Cortex of kidney (tissue), 1 donor: Measurements from ENCODE around the gene CCKAR.
"Not testable (repeated sequence)": the region's sequence is repeated elsewhere in the genome, so short reads cannot be mapped to it uniquely, and the experiment has no call there.

Experiments used
- DNase-seq: peaks from one replicate; lab custom pipeline; 2025; lab: John Stamatoyannopoulos, UW

CCKAR gene, protein sequence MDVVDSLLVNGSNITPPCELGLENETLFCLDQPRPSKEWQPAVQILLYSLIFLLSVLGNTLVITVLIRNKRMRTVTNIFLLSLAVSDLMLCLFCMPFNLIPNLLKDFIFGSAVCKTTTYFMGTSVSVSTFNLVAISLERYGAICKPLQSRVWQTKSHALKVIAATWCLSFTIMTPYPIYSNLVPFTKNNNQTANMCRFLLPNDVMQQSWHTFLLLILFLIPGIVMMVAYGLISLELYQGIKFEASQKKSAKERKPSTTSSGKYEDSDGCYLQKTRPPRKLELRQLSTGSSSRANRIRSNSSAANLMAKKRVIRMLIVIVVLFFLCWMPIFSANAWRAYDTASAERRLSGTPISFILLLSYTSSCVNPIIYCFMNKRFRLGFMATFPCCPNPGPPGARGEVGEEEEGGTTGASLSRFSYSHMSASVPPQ

DNA sequence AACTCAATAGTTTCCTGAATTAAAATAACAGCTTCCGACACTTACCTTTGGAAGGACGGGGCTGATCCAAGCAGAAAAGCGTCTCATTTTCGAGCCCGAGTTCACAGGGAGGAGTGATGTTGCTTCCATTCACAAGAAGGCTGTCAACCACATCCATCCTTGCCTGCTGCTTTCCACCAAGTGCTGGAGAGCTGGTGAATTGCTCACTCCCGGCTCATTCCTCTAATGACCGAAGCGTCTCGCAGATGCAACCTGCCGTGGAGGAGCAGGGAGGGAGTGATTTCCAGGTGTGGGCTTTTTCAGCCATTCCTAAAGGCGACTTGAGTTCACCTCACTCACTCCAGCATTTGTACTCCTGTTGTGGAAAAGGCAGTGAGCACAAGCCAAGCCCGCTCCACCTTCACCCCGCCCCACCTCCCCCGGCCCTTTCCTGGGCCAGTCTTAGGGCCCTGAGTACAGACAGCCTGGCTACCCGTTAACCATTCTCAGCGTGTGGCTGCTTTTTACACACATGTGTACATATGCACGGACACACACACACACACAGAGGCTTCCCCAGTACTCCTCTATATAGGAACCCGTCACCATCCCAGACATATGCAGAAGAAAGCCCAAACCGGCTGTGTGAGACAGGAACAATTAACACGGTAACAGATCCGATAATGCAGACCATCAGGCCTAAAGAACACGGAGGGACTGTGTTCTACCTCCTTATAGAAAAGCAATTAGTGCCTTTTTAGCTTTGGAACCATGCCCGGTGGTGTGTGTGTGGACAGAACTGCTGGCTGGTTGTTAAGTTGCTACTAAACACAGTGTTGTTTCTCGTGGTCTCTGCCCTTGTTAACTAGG lies at the start of gene CCKAR:
Gene CCKAR (minus strand): TSS at position 374 of the 849 bp plus-strand sequence. CDS start 217 bp downstream, at position 157.
- no peak for DNase-seq

DNA sequence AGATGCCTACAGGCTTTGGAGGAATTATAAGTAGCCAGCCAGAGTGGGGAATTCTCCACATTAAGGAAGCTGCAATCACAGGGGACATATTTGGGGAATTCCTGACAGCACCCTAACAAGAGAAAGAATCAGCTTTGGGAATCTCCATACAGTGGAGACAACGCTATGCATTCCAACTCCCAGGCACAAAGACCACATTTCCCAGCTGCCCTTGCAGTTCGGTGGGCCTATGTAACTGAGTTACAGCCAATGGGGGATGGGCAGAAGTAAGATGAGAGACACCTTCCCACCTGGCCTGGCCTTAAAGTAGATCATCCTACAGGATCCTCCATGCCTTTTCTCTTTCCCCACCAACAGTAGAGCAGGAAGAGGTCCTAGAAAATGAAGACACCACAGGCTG lies 43.4 kb upstream of the CCKAR start:
- DNase-seq, result no peak

DNA sequence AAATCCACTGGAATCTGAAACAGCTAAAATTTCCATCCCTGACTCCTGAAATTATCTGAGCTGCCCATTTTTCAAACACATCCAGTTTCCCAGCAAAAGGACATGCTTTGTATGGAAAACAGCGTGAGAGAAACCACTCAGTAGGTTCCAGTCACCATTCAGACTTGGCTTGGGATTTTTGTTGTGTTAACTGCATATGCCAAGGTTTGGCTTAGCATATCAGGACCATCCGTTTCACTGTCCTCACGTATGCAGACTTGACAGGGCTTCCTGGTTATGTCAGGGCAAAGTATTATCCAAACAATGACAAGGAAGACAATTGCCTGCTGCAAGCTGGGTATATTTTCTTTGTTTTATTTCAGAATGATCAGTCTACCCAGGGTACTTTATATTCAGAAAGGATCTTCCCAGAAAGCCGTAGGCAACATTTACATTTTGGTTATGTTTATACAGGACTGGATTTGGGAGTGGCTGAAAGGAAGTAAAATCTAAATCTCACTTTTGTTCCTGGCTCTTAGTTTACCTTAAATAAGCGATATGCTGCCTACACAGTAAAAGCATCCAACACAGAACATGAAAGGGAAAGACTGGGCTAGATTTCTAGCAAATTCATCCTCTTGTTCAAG lies 41.3 kb upstream of the CCKAR start:
- DNase-seq, result no peak

DNA sequence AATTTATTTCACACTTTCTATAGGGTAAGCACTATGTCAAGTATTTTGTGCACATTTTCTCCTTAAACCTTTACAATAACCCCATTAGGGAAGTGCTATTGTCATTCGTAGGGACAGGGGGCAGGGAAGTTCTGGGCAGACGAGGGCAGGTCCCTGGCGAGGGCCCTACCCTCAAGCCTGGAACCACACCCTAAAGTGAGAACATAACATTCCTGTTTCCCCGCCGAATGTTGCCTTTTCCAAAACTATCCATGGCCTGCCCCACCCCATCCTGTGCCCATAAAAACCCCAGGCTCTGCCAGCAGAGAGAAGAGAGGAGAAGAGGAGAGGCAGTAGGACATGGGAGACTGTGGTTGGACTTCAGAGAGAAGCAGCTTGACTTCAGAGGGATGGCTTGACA lies 39.8 kb upstream of the CCKAR start:
- no peak for DNase-seq

DNA sequence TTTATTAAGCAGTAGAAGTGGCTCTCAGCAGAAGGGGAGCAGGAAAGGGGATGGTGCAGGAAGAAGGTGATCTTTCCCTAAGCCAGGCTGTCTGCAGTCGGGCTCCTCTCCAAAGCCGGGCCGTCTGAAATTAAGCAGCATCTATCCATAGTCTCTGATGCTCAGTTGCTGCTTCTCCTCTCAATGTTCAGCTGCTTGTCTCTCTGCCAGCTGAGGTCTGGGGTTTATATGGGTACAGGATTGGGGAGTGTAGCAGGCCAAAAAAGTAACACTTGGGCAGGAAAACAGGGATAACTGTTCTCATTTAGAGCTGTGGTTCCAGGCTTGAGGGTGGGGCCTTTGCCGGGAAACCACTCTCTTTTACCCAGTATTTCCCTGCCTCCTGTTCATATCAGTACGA lies 39.2 kb upstream of the CCKAR start:
- DNase-seq, result no peak

DNA sequence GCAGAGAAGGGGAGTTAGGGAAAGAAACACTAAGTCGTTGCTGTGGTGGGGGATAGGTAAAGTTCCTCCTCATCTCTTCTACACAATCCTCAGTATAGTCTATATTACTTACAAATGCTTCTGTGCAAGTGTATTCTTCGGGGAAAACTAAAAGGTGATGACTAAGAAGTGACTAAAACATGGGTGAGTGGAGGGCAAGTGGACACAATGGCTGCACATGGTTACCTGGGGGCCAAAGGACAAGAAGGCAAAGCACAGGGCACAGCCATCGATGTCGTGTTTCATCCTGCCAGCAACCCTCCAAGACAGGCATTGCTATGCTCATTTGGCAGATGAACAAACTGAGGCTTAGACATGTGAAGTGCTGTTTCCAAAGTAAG lies 35.5 kb upstream of the CCKAR start:
- DNase-seq, result no peak

DNA sequence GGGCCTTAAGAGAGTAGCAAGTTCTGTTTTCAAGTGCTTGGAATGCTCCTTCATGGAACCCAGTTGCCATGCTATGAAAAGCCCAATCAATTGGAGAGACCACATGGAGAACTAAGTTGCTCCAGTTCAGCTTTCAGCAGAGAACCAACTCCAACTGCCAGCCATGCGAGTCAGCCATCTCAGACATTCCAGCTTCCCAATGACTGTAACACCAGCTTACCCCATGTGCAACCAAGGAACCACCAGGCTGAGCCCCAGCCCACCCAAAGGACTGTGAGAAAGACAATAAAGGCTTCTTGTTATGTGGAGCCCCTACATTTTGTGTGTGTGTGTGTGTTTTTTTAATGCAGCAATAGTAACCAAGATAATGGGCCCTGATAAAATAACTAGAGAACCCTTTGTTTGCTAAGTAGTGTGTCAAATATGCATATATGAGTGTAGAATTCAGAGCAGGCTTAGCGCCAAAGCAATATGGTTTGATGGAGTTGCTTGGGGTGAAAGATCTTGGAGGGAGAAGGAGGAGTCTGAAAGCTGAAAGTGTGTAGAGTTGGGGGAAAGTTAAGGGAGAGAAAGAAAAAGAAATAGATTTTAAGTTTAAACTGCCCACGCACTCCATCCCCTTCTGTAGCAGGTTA lies 35.0 kb upstream of the CCKAR start:
- no peak for DNase-seq

DNA sequence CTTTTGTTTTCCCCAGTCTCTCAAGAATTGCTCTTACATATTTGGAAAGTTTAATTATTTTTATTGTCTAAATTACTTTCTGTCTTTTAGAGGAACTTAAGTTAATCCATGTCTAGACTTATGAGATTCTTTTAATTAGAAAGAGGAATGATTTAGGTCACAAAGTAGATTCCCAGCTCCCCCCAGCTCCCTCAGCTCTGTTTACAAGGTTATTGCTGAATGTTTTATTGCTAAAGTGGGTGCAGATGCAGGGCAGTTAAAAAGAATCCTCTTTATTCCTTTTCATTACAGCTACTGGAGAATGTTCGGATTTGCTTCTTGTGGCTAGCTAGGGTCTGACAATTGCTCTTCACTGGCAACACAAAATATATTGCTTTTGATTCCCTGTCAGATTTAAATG lies 33.7 kb upstream of the CCKAR start:
- no peak for DNase-seq

DNA sequence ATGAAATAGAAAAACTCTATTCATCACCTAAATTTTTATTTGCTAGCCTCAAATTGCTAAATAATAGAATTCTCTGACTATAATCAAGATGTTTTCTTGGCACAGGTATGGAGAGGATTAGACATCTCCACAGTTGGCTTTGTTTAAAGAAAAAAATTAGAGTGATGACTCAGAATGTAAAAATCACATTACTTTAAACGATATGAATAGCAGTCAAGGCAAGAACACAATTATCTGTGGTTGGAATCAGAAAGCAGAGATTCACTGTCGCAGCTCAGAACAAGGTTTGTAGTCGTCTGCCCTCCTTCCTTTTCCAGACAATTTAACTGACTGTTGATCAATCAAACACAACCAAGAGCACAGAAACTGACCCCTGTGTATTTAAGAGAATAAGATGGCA lies 32.2 kb upstream of the CCKAR start:
- no peak for DNase-seq

DNA sequence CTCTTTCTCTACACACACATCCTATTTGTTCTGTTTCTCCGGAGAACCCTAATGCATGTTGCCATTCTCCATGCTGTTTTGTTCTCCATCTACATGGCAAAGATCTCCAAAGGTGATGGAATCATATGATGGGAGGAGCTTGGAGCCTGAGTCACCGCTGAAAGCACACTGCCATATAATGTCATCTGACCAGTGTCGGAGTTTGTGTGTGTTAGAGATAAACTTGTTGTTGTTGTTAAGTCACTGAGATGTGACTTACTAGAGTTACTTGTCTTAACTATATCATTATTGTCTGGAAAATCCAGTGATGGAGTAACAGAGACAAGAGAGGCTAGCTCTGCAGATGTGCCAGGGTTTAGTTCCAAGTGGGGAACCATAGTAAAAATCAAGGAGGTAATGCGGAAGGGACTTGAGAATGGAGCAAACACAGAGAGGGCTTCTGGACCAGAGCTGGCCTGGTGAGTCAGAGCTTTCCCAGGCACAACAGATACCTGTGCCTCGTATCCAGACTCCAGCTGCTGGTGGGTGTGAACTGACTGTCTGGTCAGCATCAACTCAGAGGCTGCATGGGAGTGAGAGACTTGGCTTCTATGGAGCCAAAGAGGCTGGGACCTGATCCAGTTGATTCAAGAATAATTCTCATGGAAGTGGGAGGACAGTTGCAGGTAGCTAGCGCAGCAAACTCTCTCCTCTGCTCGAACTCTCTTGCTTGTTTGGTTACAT lies 30.6 kb upstream of the CCKAR start:
- no peak for DNase-seq

DNA sequence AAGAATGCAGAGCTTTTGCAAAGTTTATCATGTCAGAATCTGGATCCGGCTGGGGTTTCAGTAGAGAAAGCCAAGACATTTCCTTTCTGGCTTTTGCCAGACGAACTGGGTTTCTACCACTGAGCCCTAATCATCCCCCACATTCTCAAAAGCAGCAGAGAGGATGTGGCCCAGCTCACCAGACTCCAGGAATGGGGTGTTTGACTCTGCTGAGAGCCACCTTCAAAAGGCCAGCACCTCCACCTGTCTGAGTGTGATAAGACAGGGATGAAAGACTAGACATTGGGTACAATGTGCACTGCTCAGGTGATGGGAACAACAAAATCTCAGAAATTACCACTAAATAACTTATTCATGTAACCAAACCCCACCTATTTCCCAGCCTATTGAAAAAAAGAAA lies 25.7 kb upstream of the CCKAR start:
- DNase-seq, result no peak

DNA sequence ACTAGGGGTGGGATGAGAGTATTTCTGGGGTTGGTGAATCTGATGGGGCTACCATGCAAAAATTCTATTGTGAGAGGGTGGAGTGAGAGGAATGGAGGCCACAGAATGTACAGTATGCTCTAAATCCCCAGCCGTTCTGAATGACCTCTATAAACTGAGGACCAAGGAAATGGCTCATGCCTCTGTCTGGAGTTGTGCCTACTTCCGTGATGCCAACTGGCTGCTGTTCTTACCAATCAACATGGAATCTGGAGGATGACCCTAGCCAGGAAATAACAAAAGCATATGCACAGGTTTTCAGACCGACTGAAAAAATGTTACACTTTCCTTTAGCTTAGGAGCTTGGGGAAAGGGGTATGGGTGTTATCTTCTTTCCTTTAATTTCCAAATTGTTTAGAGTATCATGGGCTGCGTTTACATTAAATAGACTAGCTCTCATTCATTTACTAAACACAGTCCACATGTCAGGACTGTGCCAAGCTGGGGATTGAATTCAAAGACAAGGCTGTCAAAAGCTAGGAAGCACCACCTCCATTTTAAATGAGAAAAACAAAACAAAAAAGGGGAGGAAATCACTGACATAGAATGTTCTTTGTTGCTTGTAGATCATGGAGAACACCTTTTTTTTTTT lies 20.2 kb upstream of the CCKAR start:
- no peak for DNase-seq

DNA sequence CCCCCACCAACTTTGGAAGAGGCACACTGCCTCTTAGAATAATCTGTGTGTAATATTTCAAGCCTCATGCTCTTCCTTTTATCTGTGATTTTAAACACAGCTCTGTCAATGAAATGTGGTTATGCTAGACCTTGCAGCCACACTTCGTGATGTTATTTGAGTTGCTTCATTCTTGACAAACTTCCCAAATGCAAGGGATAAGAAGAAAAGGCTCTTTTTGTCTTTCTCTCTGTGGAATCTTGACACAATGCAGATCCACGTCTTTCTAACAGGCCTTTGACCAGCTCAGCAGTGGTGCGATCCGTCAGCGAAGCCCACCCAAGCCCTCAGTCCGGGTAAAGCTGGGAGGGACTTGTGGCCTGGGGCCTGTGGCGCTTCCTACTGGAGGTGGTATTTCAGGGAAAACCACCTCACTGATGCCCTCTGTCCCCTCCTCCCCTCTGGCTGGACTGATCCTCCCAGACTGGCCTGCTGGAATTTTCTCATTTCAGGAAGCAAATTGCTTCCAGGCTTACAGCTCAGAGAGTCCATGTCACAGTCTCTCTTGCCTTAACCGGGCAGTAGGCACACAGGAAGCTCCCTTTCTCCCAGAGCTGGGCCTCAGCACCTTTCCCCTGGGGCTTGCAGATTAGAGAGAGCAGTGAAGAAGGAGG lies 19.5 kb upstream of the CCKAR start:
- DNase-seq, result no peak

DNA sequence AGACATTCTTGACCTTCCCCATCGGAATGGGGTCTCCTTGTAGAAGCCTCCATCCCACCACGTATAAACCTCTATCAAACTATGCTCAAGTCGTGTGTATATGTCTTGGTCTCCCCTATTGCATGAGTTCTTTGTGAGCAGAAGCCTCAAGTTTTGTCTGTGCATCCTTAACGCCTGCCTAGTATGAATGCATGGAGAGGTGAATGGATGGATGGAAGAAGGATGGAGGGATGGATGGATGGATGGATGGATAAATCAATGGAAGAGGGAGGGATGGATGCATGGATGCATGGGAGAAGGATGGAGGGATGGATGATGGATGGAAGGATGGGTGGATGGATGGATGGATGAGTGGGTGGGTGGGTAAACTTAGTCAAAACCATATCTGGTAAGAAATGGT lies 17.0 kb upstream of the CCKAR start:
- no peak for DNase-seq

DNA sequence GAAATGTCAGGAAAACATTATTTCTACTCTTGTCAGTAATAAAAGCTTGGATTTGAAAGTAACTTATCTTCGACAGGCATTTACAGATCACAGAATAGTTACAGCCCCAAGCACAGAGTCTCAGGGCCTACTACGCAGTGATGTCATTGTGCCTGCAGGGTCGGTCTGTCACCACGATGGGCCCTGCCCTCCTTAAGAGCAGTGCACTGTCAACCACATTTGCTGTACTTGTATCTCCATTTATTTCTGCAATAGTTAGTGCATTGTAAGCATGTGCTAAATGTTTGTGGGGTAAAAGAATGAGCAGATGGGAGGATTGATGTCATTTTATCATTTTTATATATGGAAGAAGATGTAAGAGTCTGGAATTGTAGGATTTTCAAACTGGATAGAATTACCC lies 13.6 kb upstream of the CCKAR start:
- DNase-seq, result no peak

DNA sequence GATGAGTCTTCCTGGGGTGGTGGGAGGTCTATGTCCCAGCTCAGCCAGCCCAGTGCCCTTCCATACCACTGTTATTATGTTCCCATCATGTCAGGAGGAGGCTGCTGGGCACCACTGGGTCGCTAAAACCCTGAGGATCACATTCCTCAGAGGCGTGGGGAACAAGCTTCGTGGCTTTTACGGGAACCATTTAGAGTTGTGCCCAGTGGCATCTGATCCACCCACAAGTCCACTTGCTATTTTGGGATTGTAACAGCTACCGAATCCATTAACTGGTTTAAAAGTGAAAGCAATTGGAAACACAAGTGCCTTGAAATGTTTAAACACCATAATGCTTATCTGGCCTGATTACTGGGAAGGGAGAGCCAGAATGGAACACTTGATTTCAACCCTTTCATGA lies 13.1 kb upstream of the CCKAR start:
- no peak for DNase-seq

DNA sequence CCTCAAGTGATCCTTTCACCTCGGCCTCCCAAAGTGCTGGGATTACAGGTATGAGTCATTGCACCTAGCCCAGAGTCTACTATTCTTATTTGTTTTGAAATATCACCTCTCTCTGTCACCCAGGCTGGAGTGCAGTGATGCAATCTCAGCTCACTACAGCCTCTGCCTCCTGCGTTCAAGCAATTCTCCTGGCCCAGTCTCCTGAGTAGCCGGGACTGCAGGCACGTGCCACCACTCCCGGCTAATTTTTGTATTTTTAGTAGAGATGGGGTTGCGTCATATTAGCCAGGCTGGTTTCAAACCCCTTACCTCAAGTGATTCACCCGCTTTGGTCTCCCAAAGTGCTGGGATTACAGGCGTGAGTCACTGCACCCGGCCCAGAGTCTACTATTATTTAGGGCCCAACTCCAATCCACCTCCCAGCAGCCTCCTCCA lies 10.3 kb upstream of the CCKAR start:
- not testable (repeated sequence) for DNase-seq

DNA sequence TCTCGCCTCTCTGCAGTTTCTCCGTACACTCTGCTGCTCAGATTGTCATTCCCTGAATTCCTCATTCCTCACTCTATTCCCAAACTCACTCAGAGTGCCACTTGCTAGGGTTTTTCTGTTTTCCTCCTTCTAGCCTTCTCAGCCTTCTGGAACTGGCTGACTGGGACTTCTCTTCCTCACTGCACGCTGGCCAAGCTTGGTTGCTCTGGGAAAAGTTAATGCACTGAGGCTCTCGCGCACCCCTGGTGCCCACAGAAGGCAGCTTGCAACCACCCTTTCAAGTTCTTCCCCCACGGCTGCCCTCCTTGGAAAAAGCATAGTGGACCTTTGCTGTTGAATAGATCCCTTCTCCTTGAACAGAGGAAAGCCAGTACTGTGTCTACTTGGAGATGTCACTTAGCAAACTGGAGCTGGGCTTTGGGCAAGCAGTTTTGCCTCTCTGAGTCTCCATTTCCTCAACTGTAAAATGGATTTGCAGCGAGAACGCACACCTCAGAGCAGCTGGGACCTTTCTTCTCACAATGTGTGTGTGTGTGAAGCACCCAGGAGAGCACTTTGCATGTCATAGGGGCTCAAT lies 6.0 kb upstream of the CCKAR start:
- no peak for DNase-seq

DNA sequence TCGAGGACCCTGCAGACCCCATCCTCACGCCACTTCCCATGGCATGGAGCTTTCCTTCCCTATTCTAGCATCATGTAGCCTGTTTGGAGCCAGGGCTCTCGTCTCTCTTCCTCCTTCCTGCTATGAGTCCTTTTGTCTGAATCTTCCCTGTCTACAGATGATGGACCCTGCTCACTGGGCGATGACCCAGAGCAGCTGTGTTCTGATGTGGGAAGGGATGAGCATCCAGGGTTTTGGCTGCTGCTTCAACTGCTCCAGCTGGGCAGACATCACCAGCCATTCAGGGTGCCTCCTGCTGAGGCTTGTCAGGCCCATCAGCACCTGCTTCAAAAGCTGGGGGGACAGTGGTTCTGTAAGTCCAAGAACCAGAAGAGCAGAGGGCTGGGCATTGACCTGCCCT lies 3.2 kb upstream of the CCKAR start:
- DNase-seq, result no peak

DNA sequence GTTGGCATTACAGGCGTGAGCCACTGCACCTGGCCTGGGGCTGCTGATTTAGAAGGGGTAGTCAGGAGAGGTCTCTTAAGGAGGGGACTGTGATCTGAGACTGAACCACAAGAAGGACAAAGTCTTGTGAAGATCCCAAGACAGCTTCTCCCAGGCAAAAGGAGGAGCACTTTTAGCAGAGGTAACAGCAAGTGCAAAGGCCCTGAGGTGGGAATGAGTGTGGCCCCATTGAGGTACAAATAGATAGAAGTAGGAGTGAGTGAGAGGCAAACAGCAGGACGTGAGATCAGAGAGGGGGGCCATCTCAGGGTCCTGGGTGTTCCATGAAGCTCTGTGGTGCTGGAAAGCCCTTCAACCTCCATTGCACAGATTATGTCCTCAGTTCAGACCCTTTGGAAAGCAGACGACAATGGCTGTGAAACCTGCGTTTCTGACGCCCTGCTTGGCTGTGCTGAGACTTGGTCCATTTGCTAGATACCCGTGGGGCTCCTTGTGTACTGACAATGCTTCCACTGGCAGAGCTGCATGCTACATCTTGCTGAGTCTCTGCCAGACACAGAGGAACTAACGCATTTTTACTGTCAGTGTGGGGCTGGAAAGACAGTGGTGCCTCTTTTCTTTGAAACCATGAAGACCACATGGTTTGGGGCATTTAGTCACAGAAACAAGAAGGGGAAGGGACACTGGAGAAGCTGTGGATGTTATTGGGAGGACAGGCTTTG lies 1.3 kb upstream of the CCKAR start:
- no peak for DNase-seq
